ENCODE data around the gene TNFSF11.
"Not testable (repeated sequence)": the region's sequence is repeated elsewhere in the genome, so short reads cannot be mapped to it uniquely, and the experiment has no call there.

Gene TNFSF11

GRCh38 chr13:42574011-42574410 is at the start of gene TNFSF11:
TNFSF11 (plus strand) TSS chr13:42574152; CDS start chr13:42574304, 152 bp downstream.
- peak; percentile 49 for DNase-seq (ENCODE audit: low read depth, low spot score)

DNA sequence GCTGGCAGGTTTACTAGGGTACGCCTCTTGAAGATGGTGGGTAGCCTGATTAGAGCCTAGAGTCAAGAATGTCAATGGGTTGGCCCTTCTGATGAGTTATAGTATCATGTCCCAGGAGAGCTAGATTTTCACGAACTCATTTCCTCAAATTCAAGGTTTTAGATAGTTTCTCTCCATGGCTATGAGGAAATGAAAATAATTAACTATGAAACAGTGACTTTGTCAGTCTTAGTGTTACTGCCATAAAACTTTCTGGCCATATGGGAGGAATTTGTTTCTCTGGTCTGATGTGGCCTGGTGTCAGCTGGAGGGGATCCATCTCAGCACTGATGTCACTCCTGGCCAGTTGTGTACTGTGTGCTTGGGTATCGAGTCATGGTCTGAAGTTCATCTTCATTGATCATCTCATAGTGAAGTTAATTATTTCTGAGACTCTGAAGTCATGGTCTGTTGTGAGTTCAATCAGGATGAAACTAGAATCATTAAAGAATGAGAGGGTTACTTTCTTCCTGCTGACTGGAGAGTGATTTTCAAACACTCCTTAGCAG is 49.4 kb upstream of the TNFSF11 start:
- no peak for DNase-seq (ENCODE audit: low read depth, low spot score)

DNA sequence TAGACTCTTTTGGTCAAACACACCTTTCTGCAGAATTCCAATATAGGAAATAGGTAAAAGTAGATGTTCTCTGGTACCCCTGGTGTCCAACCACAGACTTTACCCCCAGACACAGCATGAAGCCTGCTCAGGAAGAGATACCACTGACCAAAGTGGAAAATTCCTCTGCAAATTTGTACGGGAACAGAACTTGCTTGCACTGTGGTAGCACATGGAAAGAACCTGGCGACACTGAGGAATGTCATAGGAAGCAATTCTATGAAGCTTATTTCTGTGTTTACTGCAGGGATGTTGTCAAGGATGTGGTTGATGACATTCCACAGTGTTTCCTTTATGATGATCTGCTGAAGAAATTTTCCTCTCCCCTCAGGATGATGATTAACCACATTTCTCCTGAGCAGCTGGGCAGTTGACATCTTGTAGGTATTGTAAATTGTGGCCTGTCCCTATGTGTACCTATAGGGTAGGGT is 48.9 kb upstream of the TNFSF11 start:
- DNase-seq (ENCODE audit: low read depth, low spot score) = no peak

DNA sequence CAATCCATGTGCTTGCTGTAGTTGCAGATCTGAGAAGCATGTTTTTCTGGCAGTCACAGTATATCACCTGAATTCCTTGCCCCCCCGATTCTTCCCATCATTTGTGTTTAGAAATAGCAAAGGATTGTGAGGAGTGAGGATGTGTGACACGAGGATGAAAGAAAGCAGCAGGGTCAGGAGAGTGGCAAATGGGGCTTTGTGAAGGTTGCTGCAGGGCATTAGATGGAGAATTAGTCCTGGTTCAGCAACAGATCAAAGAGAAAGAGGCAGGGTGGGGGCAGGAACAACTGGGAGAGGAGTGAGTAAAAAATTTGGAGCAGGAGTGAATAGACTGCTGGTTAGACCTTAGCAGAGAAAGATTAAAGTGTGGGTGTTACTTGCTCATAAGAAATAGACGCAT is 47.7 kb upstream of the TNFSF11 start:
- peak; percentile 76 for DNase-seq (ENCODE audit: low read depth, low spot score)

GRCh38 chr13:42526804-42527203 is 47.1 kb upstream of the TNFSF11 start:
- no peak for DNase-seq (ENCODE audit: low read depth, low spot score)

DNA sequence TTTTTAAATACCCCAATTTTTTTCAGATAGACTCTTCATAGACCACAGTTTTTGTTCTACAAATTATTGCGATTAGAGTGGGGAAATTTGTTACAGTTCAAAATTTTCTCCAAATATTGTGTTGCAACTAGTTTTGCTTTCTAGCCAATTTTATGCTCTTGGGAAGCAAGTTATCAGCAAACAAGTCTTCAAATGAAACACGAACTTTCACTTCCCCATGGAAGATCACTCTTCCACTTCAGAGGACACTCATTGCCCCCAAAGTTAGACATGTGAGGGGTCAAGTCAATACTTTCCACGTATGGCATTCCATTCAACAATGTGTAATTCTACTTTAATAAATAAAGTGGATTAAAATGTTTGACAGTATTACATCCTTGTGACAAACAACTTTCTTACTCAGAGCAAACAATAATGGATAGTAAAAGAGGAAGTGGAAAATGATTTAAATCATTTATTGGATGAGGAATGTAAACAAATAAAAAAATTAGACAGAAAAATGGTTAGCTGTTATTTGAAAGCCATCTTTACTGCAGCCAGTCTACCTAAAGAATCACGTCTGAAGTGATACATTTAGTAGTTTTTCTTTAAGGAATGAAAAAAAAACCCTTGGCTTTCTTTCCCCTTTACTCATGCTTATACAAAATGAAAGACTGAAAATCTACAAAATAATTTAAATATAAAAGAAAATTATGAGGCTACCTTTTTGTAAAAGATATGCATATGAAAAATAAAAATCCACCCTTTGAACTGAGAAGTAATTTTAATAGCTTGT is 41.2 kb upstream of the TNFSF11 start:
- no peak for DNase-seq (ENCODE audit: low read depth, low spot score)

- no peak for DNase-seq (ENCODE audit: low read depth, low spot score)
Measured at GRCh38 chr13:42533336-42533591, 40.7 kb upstream of the TNFSF11 start.

GRCh38 chr13:42534785-42535184 is 39.2 kb upstream of the TNFSF11 start:
- DNase-seq (ENCODE audit: low read depth, low spot score) = no peak

GRCh38 chr13:42538996-42539395 is 35.0 kb upstream of the TNFSF11 start:
- DNase-seq (ENCODE audit: low read depth, low spot score) = no peak

DNA sequence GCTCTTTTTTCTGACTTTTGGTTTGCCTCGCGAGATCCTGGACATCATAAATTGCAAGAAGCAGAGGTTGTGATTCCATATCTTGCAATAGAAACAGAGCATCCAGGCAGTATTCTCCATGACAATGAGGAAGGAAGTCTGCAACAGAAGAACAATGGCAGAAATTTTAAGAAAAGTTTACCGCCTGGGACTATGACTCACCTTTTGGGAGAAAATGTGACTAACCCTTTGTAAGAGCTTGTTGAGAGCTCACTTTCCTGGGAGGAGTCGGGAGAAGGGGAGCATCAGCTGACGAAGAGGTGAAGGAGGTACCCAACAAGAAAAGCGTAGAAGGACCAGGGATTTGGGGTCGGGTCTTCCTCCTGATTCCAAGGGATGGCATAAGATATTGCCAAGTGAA is 34.3 kb upstream of the TNFSF11 start:
- no peak for DNase-seq (ENCODE audit: low read depth, low spot score)

GRCh38 chr13:42543215-42543797 is 30.6 kb upstream of the TNFSF11 start:
- no peak for DNase-seq (ENCODE audit: low read depth, low spot score)

GRCh38 chr13:42544246-42544926 is 29.6 kb upstream of the TNFSF11 start:
- no peak for DNase-seq (ENCODE audit: low read depth, low spot score)

DNA sequence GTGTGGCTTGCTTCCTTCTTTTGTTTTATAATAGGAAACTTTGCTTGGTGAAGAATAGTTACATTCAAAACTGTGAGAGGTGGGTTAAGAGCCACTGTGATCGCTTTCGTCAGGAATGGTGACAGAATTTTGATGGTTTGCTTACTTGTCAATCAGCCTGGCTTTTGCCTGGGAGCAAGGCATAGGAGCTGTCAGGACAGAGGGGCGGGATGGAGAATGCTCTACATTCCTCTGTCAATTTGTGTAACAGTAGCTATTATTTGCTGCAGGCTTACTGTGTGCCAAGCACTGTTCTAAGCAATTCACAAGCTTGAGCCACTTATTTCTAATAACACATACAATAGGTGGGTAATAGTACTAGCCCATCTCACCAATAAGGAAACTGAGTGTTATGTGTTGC is 28.1 kb upstream of the TNFSF11 start:
- peak; percentile 26 for DNase-seq (ENCODE audit: low read depth, low spot score)

DNA sequence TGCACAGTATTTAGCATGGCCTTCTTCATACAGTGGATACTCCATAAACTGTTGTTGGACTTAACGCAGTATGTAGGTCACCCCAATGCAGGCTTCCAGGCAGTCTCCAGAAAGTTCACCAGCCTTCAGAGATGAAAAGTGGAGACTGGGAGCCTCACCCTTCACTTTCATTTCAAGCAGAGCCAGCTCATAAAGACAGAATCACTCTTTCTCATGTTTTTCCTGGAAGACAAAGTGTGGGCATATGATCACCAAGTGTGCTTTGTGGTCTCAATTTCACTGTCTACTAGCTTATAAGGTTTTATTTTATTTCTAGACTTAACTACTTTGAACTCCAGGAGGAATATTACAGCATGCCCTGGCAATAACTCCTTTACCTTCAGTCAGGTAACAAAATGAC is 26.3 kb upstream of the TNFSF11 start:
- no peak for DNase-seq (ENCODE audit: low read depth, low spot score)

DNA sequence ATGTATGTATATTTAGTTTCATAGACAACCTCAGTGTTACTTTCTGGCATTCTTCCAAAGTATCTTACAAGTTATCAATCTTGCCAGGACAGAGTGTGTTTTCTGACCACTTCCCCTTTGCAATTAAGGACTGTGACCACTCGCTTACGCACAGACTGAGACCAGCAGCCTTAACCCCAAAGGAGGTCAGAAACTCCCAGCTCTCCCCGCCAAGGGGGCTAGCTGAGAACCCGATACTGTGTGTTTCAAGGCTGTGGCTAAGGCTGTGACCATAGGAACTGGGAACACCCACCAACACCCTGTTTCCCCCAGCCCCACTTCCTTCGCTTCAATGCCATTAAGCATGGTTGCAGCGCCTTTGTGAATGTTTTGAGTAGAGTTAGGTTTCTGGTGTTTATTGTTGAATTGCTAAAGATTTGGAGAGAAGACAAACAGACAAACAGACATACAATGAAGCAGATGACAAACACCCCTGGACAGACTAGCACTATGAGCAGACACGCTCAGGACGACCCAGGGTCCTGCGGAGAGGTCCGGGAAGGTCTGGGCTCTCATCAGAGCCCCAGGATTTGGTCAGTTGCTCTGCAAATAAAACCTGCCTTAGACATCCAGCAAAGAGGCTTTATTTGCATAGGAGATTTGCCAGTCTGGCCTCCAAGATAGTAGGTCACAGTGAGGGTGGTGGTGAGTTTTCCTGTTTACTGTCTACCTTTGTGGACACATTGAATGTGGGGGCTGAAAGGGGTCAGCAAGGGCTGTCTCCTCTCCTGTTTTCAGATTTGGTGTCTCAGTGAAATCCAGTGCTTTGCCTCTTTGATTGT is 25.0 kb upstream of the TNFSF11 start:
- no peak for DNase-seq (ENCODE audit: low read depth, low spot score)

DNA sequence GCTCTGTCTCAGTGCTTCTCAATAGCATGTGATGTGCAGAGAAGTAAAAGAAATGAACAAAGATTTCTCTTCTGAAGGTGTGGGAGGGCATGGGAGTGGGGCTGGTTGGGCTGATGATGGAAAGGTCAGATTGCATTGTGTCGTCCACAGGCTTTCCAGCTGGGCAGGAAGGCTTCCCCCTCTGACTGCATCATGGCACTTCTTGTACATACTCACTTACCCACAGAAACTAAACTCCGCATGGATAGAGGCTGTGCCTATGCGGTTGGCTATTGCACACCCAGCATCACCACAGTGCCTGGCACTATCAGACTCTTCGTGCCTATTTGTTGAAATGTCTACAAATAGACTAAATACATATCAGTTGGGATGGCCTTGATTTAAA is 24.4 kb upstream of the TNFSF11 start:
- no peak for DNase-seq (ENCODE audit: low read depth, low spot score)

DNA sequence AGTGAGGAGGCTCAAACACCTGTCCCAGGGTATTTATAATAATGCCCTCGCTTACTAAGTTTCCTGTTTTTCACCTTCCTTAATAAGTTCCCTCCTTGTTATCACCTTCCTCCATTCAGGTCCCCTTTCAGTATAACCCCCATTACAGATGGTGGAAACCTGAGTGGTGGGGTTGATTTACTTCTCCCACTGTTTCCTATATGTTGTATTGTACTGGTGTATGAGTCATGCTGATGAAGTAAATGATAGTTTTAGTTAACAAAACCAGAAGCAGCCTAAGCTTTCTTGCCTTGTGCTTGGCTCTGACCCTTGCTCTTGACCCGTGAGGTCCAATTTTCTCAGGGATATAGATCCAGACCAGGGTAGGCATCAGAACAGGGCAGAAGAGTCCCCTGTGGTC is 22.3 kb upstream of the TNFSF11 start:
- no peak for DNase-seq (ENCODE audit: low read depth, low spot score)

GRCh38 chr13:42553098-42554046 is 20.6 kb upstream of the TNFSF11 start:
- no peak for DNase-seq (ENCODE audit: low read depth, low spot score)

DNA sequence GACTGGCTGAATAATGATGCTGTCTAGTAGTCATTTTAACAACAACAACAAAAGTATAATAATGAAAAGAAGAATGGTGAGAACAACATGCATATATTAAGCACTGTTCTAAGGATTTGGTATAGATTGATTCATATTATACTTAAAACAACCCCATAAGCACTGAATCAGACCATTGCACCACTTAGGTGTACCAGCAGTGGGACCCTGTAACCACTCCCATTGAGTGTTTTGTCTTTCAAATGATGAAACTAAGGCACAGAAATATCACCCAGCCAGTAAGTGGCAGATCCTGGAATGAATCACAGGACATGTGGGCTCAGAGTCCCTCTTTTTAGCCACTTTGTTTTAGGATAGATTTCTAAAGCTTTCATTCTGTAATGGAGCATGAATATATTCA is 14.9 kb upstream of the TNFSF11 start:
- no peak for DNase-seq (ENCODE audit: low read depth, low spot score)

DNA sequence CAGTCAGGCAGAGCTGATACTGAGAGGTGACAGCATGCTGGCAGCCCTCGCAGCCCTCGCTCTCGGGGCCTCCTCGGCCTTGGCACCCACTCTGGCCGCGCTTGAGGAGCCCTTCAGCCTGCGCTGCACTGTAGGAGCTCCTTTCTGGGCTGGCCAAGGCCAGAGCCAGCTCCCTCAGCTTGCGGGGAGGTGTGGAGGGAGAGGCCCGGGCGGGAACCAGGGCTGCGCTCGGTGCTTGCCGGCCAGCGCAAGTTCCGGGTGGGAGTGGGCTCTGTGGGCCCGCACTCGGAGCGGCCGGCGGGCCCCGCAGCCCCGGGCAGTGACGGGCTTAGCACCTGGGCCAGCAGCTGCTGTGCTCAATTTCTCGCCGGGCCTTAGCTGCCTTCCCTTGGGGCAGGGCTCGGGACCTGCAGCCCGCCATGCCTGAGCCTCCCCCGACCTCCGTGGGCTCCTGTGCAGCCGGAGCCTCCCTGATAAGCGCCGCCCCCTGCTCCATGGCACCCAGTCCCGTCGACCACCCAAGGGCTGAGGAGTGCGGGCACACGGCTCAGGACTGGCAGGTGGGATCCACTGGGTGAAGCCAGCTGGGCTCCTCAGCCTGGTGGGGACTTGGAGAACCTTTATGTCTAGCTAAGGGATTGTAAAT is 14.3 kb upstream of the TNFSF11 start:
- not testable (repeated sequence) for DNase-seq (ENCODE audit: low read depth, low spot score)

Data from ELF-1 (cell line).